ENCODE data around the gene VAV2.

Gene VAV2

GRCh38 chr9:133938753-133939152, 53.4 kb downstream of the VAV2 start:
- Mint-ChIP-seq H3K36me3 (ENCODE audit: insufficient read depth) (peaks cover 2% of the 10 kb centered on the region), H3K4me1 (ENCODE audit: low read depth in 2 of 2) (no peaks in the 10 kb centered on the region), H3K4me3 (no peak overlapping the region), H3K27me3 (no peaks in the 10 kb centered on the region), H3K9me3 (no peaks in the 10 kb centered on the region), H3K27ac (no peak overlapping the region)
- DNase-seq (no peak), ATAC-seq (replicated peaks) (no peak)

GRCh38 chr9:133938086-133938485, 54.0 kb downstream of the VAV2 start:
- DNase-seq (no peak), ATAC-seq (replicated peaks) (no peak)
- H3K27me3 Mint-ChIP-seq, result no peaks in the 10 kb centered on the region
- no peak overlapping the region for H3K27ac Mint-ChIP-seq
- H3K9me3 Mint-ChIP-seq, result peaks cover 5% of the 10 kb centered on the region in 2 donors
- H3K4me1 Mint-ChIP-seq (ENCODE audit: low read depth in 2 of 2), result no peaks in the 10 kb centered on the region
- H3K36me3 Mint-ChIP-seq (ENCODE audit: insufficient read depth), result peaks cover 2% of the 10 kb centered on the region
- no peak overlapping the region for H3K4me3 Mint-ChIP-seq

GRCh38 chr9:133937120-133937519, 55.0 kb downstream of the VAV2 start:
- ATAC-seq (replicated peaks) (no peak), DNase-seq (no peak)
- H3K9me3 Mint-ChIP-seq, result peaks cover 5% of the 10 kb centered on the region in 2 donors
- peaks cover 2% of the 10 kb centered on the region for H3K36me3 Mint-ChIP-seq (ENCODE audit: insufficient read depth)
- H3K27me3 Mint-ChIP-seq, result no peaks in the 10 kb centered on the region
- H3K27ac Mint-ChIP-seq, result no peak overlapping the region
- no peak overlapping the region for H3K4me3 Mint-ChIP-seq
- no peaks in the 10 kb centered on the region for H3K4me1 Mint-ChIP-seq (ENCODE audit: low read depth in 2 of 2)

- Mint-ChIP-seq H3K4me3 (no peak overlapping the region), H3K4me1 (ENCODE audit: low read depth in 2 of 2) (no peaks in the 10 kb centered on the region), H3K36me3 (ENCODE audit: insufficient read depth) (no peaks in the 10 kb centered on the region), H3K27ac (no peak overlapping the region), H3K27me3 (no peaks in the 10 kb centered on the region), H3K9me3 (peaks cover 5% of the 10 kb centered on the region in 2 donors)
- DNase-seq, result no peak
- ATAC-seq (replicated peaks), result no peak
Measured at GRCh38 chr9:133935328-133936005, 56.7 kb downstream of the VAV2 start.

- H3K9me3 Mint-ChIP-seq, result peaks cover 5% of the 10 kb centered on the region in 2 donors
- ATAC-seq (replicated peaks), result no peak
- no peaks in the 10 kb centered on the region for H3K4me1 Mint-ChIP-seq (ENCODE audit: low read depth in 2 of 2)
- no peak overlapping the region for H3K4me3 Mint-ChIP-seq
- H3K27ac Mint-ChIP-seq, result no peak overlapping the region
- DNase-seq, result no peak
- H3K27me3 Mint-ChIP-seq, result no peaks in the 10 kb centered on the region
- no peaks in the 10 kb centered on the region for H3K36me3 Mint-ChIP-seq (ENCODE audit: insufficient read depth)
Measured at GRCh38 chr9:133934482-133935232, 57.5 kb downstream of the VAV2 start.

- Mint-ChIP-seq H3K4me1 (ENCODE audit: low read depth in 2 of 2) (no peaks in the 10 kb centered on the region), H3K4me3 (no peak overlapping the region), H3K27ac (no peak overlapping the region), H3K36me3 (ENCODE audit: insufficient read depth) (no peaks in the 10 kb centered on the region), H3K27me3 (no peaks in the 10 kb centered on the region), H3K9me3 (peaks cover 5% of the 10 kb centered on the region in 2 donors)
- ATAC-seq (replicated peaks), result no peak
- DNase-seq, result no peak
Measured at GRCh38 chr9:133933426-133934026, 58.6 kb downstream of the VAV2 start.

GRCh38 chr9:133932633-133933032, 59.5 kb downstream of the VAV2 start:
- no peaks in the 10 kb centered on the region for H3K4me1 Mint-ChIP-seq (ENCODE audit: low read depth in 2 of 2)
- ATAC-seq (replicated peaks) (no peak), DNase-seq (no peak)
- no peak overlapping the region for H3K4me3 Mint-ChIP-seq
- no peaks in the 10 kb centered on the region for H3K27me3 Mint-ChIP-seq
- no peak overlapping the region for H3K27ac Mint-ChIP-seq
- H3K36me3 Mint-ChIP-seq (ENCODE audit: insufficient read depth), result peaks cover 3% of the 10 kb centered on the region
- H3K9me3 Mint-ChIP-seq, result peaks cover 5% of the 10 kb centered on the region in 2 donors

GRCh38 chr9:133932181-133932580, 59.9 kb downstream of the VAV2 start:
- ATAC-seq (replicated peaks) (no peak), DNase-seq (no peak)
- Mint-ChIP-seq H3K27me3 (no peaks in the 10 kb centered on the region), H3K4me1 (ENCODE audit: low read depth in 2 of 2) (peaks cover 0 to 2% of the 10 kb centered on the region in 2 donors), H3K9me3 (peaks cover 5% of the 10 kb centered on the region in 2 donors), H3K4me3 (no peak overlapping the region), H3K36me3 (ENCODE audit: insufficient read depth) (peaks cover 3% of the 10 kb centered on the region), H3K27ac (no peak overlapping the region)

GRCh38 chr9:133930682-133931485, 61.2 kb downstream of the VAV2 start:
- DNase-seq (no peak), ATAC-seq (replicated peaks) (no peak)
- peaks cover 0 to 4% of the 10 kb centered on the region in 2 donors for H3K4me1 Mint-ChIP-seq (ENCODE audit: low read depth in 2 of 2)
- H3K9me3 Mint-ChIP-seq, result peaks cover 5% of the 10 kb centered on the region in 2 donors
- peaks cover 3% of the 10 kb centered on the region for H3K36me3 Mint-ChIP-seq (ENCODE audit: insufficient read depth)
- no peak overlapping the region for H3K4me3 Mint-ChIP-seq
- no peaks in the 10 kb centered on the region for H3K27me3 Mint-ChIP-seq
- no peak overlapping the region for H3K27ac Mint-ChIP-seq

GRCh38 chr9:133930046-133930681, 62.0 kb downstream of the VAV2 start:
- Mint-ChIP-seq H3K4me3 (no peak overlapping the region), H3K9me3 (peaks cover 5% of the 10 kb centered on the region in 2 donors), H3K27ac (no peak overlapping the region), H3K27me3 (no peaks in the 10 kb centered on the region), H3K36me3 (ENCODE audit: insufficient read depth) (peaks cover 3% of the 10 kb centered on the region), H3K4me1 (ENCODE audit: low read depth in 2 of 2) (peaks cover 0 to 4% of the 10 kb centered on the region in 2 donors)
- ATAC-seq (replicated peaks) (no peak), DNase-seq (no peak)

- H3K9me3 Mint-ChIP-seq, result peaks cover 5% of the 10 kb centered on the region in 2 donors
- no peak for ATAC-seq (replicated peaks)
- peaks cover 0 to 4% of the 10 kb centered on the region in 2 donors for H3K4me1 Mint-ChIP-seq (ENCODE audit: low read depth in 2 of 2)
- peaks cover 3% of the 10 kb centered on the region for H3K36me3 Mint-ChIP-seq (ENCODE audit: insufficient read depth)
- H3K4me3 Mint-ChIP-seq, result no peak overlapping the region
- no peaks in the 10 kb centered on the region for H3K27me3 Mint-ChIP-seq
- DNase-seq, result no peak
- H3K27ac Mint-ChIP-seq, result no peak overlapping the region
Measured at GRCh38 chr9:133929599-133929998, 62.5 kb downstream of the VAV2 start.

- ATAC-seq (replicated peaks) (no peak), DNase-seq (no peak)
- Mint-ChIP-seq H3K4me3 (no peak overlapping the region), H3K9me3 (peaks cover 2% of the 10 kb centered on the region in 2 donors), H3K4me1 (ENCODE audit: low read depth in 2 of 2) (peaks cover 0 to 4% of the 10 kb centered on the region in 2 donors), H3K36me3 (ENCODE audit: insufficient read depth) (peaks cover 3% of the 10 kb centered on the region), H3K27me3 (no peaks in the 10 kb centered on the region), H3K27ac (no peak overlapping the region)
Measured at GRCh38 chr9:133928248-133928764, 63.8 kb downstream of the VAV2 start.

GRCh38 chr9:133927041-133927440, 65.1 kb downstream of the VAV2 start:
- Mint-ChIP-seq H3K27me3 (no peaks in the 10 kb centered on the region), H3K4me1 (ENCODE audit: low read depth in 2 of 2) (peaks cover 0 to 4% of the 10 kb centered on the region in 2 donors), H3K9me3 (no peaks in the 10 kb centered on the region), H3K4me3 (no peak overlapping the region), H3K27ac (no peak overlapping the region), H3K36me3 (ENCODE audit: insufficient read depth) (peaks cover 3% of the 10 kb centered on the region)
- no peak for DNase-seq
- ATAC-seq (replicated peaks), result no peak
